WTC11 (cell line): ENCODE data around the gene CRYGS.

Experiments
- AR ChIP-seq: fragments of 250-450 bp; sonication (Bioruptor Pico); IDR thresholded peaks from 2 replicates; pipeline ENCODE4 v1.9.0; 2021; ENCODE audit warnings: mild to moderate bottlenecking
- ATF2 ChIP-seq: sonication (generic); formaldehyde crosslinking; IDR thresholded peaks from 2 replicates; pipeline ENCODE4 v1.8.1; 2022; ENCODE audit warnings: low read depth, missing genetic modification reagents, borderline replicate concordance
- CTCF ChIP-seq: fragments of 200-600 bp; IDR thresholded peaks from 2 replicates; pipeline ENCODE4 v1.8.0; 2022; ENCODE audit warnings: antibody characterized with exemption
- FOXP1 ChIP-seq: sonication (generic); formaldehyde crosslinking; IDR thresholded peaks from 2 replicates; pipeline ENCODE4 v1.8.0; 2022; ENCODE audit warnings: missing genetic modification reagents, mild to moderate bottlenecking, moderate library complexity, borderline replicate concordance
- JUN ChIP-seq: sonication (generic); formaldehyde crosslinking; IDR thresholded peaks from 2 replicates; pipeline ENCODE4 v1.8.0; 2023; ENCODE audit warnings: mild to moderate bottlenecking, missing genetic modification reagents
- MAX ChIP-seq: sonication (generic); formaldehyde crosslinking; IDR thresholded peaks from 2 replicates; pipeline ENCODE4 v1.8.0; 2022; ENCODE audit warnings: mild to moderate bottlenecking, missing genetic modification reagents
- NFE2L1 ChIP-seq: sonication (generic); formaldehyde crosslinking; IDR thresholded peaks from 2 replicates; pipeline ENCODE4 v1.8.1; 2023; ENCODE audit warnings: missing genetic modification reagents
- NR2C2 ChIP-seq: sonication (generic); formaldehyde crosslinking; IDR thresholded peaks from 2 replicates; pipeline ENCODE4 v1.8.0; 2022; ENCODE audit warnings: mild to moderate bottlenecking, missing genetic modification reagents
- PRDM15 ChIP-seq: sonication (generic); formaldehyde crosslinking; IDR thresholded peaks from 2 replicates; pipeline ENCODE4 v1.8.0; 2022; ENCODE audit warnings: missing genetic modification reagents
- SOX15 ChIP-seq: fragments of 250-450 bp; sonication (Bioruptor Pico); IDR thresholded peaks from 2 replicates; pipeline ENCODE4 v1.9.0; 2021; ENCODE audit warnings: mild to moderate bottlenecking
- TCF7 ChIP-seq: sonication (generic); formaldehyde crosslinking; IDR thresholded peaks from 2 replicates; pipeline ENCODE4 v1.8.0; 2022; ENCODE audit warnings: mild to moderate bottlenecking, low read depth, missing genetic modification reagents, moderate library complexity
- TEAD1 ChIP-seq: sonication (generic); formaldehyde crosslinking; IDR thresholded peaks from 2 replicates; pipeline ENCODE4 v1.8.0; 2022; ENCODE audit warnings: mild to moderate bottlenecking, missing genetic modification reagents
- ZNF281 ChIP-seq: sonication (generic); formaldehyde crosslinking; IDR thresholded peaks from 2 replicates; pipeline ENCODE4 v1.8.0; 2023; ENCODE audit warnings: mild to moderate bottlenecking, missing genetic modification reagents

- no peak for TF ChIP-seq AR (CRISPR knock-in tag)
- TF ChIP-seq NFE2L1 (CRISPR knock-in tag): no peak
- TF ChIP-seq CTCF: no peak
- TF ChIP-seq NR2C2: no peak
- TF ChIP-seq SOX15 (CRISPR knock-in tag): no peak
- no peak for TF ChIP-seq TEAD1 (CRISPR knock-in tag)
- no peak for TF ChIP-seq ATF2 (CRISPR knock-in tag)
- no peak for TF ChIP-seq FOXP1
- TF ChIP-seq JUN (CRISPR knock-in tag): no peak
- TF ChIP-seq PRDM15 (CRISPR knock-in tag): no peak
- no peak for TF ChIP-seq MAX (CRISPR knock-in tag)
- no peak for TF ChIP-seq ZNF281 (CRISPR knock-in tag)
- no peak for TF ChIP-seq TCF7
Observed at GRCh38 chr3:186593862-186594261, 49.7 kb upstream of the CRYGS start.
